ENCODE measurements around the gene ALDH3B2. TPM values are rescaled to one million over a fixed set of nuclear protein-coding genes. Genes with fewer than 3 reads are reported as not detected.

The ALDH3B2 gene
- total and polyA plus RNA-seq, 2 experiments from 2014 or later = not detected

DNA sequence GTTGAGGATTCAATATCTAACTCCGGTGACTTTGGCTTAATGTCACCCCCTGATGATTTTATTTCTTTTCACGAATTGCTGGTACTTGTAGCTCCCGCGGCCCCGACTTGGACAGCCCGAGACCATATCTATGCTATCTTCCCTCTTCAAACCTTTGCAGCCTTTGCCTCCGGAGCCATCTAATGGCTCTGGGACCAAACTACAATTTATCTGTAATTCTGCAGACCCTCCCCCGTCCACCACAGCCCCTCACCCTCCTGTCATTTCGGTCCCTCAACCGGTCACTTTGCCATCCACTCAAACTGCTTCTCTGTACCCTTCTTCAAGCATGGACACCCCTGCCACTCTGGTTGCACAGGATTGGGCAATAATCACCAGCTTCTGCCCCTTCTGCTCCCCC, 25.7 kb upstream of the ALDH3B2 start:
- Mint-ChIP-seq H3K4me3 (no peak overlapping the region), H3K27ac (no peak overlapping the region), H3K9me3 (peaks cover 29% of the 10 kb centered on the region), H3K36me3 (ENCODE audit: low read depth) (peaks cover 3% of the 10 kb centered on the region; the same call in 1 of the 3 replicates), H3K4me1 (no peaks in the 10 kb centered on the region; the same call in 2 of the 3 replicates), H3K27me3 (ENCODE audit: insufficient read depth, low read depth, poor library complexity) (peaks cover 6% of the 10 kb centered on the region)
- H3K27ac ChIP-seq (ENCODE audit: low read depth) = no peak overlapping the region
- H4K20me1 ChIP-seq (replicated peaks; ENCODE audit: insufficient read depth) = no peaks in the 10 kb centered on the region
- H3K4me1 ChIP-seq (ENCODE audit: insufficient read depth) = 0 out of 2 replicates have a peak, but pooled peaks cover 7% of the 10 kb centered on the region
- no peaks in the 10 kb centered on the region for H3K27me3 ChIP-seq (ENCODE audit: insufficient read depth)
- DNase-seq (ENCODE audit: low spot score) = peak; percentile 56
- H3K36me3 ChIP-seq (ENCODE audit: insufficient read depth) = no peaks in the 10 kb centered on the region
- no peaks in the 10 kb centered on the region for H3F3A ChIP-seq (replicated peaks; ENCODE audit: low read depth)
- H3K9me2 ChIP-seq (ENCODE audit: insufficient read depth) = no peaks in the 10 kb centered on the region
- no peak for ATAC-seq
- TF ChIP-seq EZH2phosphoT487 (IDR thresholded peaks at IDR 0.05; ENCODE audit: unreplicated experiment) = no peak
- TF ChIP-seq, protein P1, sequence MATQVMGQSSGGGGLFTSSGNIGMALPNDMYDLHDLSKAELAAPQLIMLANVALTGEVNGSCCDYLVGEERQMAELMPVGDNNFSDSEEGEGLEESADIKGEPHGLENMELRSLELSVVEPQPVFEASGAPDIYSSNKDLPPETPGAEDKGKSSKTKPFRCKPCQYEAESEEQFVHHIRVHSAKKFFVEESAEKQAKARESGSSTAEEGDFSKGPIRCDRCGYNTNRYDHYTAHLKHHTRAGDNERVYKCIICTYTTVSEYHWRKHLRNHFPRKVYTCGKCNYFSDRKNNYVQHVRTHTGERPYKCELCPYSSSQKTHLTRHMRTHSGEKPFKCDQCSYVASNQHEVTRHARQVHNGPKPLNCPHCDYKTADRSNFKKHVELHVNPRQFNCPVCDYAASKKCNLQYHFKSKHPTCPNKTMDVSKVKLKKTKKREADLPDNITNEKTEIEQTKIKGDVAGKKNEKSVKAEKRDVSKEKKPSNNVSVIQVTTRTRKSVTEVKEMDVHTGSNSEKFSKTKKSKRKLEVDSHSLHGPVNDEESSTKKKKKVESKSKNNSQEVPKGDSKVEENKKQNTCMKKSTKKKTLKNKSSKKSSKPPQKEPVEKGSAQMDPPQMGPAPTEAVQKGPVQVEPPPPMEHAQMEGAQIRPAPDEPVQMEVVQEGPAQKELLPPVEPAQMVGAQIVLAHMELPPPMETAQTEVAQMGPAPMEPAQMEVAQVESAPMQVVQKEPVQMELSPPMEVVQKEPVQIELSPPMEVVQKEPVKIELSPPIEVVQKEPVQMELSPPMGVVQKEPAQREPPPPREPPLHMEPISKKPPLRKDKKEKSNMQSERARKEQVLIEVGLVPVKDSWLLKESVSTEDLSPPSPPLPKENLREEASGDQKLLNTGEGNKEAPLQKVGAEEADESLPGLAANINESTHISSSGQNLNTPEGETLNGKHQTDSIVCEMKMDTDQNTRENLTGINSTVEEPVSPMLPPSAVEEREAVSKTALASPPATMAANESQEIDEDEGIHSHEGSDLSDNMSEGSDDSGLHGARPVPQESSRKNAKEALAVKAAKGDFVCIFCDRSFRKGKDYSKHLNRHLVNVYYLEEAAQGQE (IDR thresholded peaks at IDR 0.05; ENCODE audit: unreplicated experiment) = no peak
- TF ChIP-seq, protein P2, sequence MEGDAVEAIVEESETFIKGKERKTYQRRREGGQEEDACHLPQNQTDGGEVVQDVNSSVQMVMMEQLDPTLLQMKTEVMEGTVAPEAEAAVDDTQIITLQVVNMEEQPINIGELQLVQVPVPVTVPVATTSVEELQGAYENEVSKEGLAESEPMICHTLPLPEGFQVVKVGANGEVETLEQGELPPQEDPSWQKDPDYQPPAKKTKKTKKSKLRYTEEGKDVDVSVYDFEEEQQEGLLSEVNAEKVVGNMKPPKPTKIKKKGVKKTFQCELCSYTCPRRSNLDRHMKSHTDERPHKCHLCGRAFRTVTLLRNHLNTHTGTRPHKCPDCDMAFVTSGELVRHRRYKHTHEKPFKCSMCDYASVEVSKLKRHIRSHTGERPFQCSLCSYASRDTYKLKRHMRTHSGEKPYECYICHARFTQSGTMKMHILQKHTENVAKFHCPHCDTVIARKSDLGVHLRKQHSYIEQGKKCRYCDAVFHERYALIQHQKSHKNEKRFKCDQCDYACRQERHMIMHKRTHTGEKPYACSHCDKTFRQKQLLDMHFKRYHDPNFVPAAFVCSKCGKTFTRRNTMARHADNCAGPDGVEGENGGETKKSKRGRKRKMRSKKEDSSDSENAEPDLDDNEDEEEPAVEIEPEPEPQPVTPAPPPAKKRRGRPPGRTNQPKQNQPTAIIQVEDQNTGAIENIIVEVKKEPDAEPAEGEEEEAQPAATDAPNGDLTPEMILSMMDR (conservative IDR thresholded peaks at IDR 0.05; ENCODE audit: low read depth in 2 of 2) = peak; percentile 24 to 59; a peak in 2 of 4 replicates
- no peak for TF ChIP-seq ZNF331 (CRISPR knock-in tag; IDR thresholded peaks at IDR 0.05; ENCODE audit: low read depth)
- TF ChIP-seq JUNB (IDR thresholded peaks at IDR 0.05; ENCODE audit: unreplicated experiment) = no peak
- TF ChIP-seq EZH2 (IDR thresholded peaks at IDR 0.05; ENCODE audit: low read depth, unreplicated experiment) = no peak
- TF ChIP-seq ZNF114 (CRISPR knock-in tag; IDR thresholded peaks at IDR 0.05) = no peak
- H3K4me3 ChIP-seq = no peak overlapping the region
- H3K79me2 ChIP-seq (replicated peaks; ENCODE audit: insufficient read depth) = no peaks in the 10 kb centered on the region
- H2AFZ ChIP-seq = no peak overlapping the region
- no peak overlapping the region for H3K4me2 ChIP-seq

DNA sequence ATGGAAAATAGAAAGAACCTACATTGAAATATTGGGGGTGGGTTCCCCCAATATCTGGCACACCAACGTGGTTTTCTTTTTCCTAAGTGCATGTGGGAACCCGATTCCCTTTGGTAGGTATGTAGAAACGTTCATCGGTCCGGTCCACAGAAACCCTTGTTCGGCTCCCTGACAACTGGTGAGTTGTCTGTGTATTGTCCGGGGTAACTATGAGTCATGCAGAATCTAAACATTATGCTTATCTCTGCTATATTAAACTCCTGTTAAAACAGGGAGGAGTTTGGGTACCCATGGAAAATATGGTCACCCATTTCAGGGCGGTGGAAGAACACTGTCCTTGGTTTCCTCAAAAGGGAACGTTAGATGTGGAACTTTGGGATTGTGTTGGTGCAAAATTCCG, 25.1 kb upstream of the ALDH3B2 start:
- H3K27ac Mint-ChIP-seq = no peak overlapping the region
- H3K4me3 Mint-ChIP-seq = no peak overlapping the region
- H3K4me1 Mint-ChIP-seq = no peaks in the 10 kb centered on the region; the same call in 2 of the 3 replicates
- TF ChIP-seq NANOG (IDR thresholded peaks at IDR 0.05; ENCODE audit: borderline replicate concordance) = no peak
- TF ChIP-seq, protein P3, sequence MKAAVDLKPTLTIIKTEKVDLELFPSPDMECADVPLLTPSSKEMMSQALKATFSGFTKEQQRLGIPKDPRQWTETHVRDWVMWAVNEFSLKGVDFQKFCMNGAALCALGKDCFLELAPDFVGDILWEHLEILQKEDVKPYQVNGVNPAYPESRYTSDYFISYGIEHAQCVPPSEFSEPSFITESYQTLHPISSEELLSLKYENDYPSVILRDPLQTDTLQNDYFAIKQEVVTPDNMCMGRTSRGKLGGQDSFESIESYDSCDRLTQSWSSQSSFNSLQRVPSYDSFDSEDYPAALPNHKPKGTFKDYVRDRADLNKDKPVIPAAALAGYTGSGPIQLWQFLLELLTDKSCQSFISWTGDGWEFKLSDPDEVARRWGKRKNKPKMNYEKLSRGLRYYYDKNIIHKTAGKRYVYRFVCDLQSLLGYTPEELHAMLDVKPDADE (IDR thresholded peaks at IDR 0.05) = no peak
- TF ChIP-seq, protein P2 (conservative IDR thresholded peaks at IDR 0.05; ENCODE audit: low read depth in 2 of 2) = no peak
- TF ChIP-seq, protein P1 (IDR thresholded peaks at IDR 0.05; ENCODE audit: unreplicated experiment) = no peak
- TF ChIP-seq EZH2 (IDR thresholded peaks at IDR 0.05; ENCODE audit: low read depth, unreplicated experiment) = no peak
- no peak for TF ChIP-seq ZNF331 (CRISPR knock-in tag; IDR thresholded peaks at IDR 0.05; ENCODE audit: low read depth)
- TF ChIP-seq CREB1 (CRISPR knock-in tag; IDR thresholded peaks at IDR 0.05; ENCODE audit: low read depth) = no peak
- TF ChIP-seq EZH2phosphoT487 (IDR thresholded peaks at IDR 0.05; ENCODE audit: unreplicated experiment) = no peak
- no peak for TF ChIP-seq POLR2AphosphoS5 (IDR thresholded peaks at IDR 0.05; ENCODE audit: low read depth)
- TF ChIP-seq ZNF114 (CRISPR knock-in tag; IDR thresholded peaks at IDR 0.05) = no peak

More for the DNA sequence above, 25.1 kb upstream of the ALDH3B2 start:
- H3K27me3 Mint-ChIP-seq (ENCODE audit: insufficient read depth, low read depth, poor library complexity) = peaks cover 6% of the 10 kb centered on the region
- Histone ChIP-seq H3K79me2 (replicated peaks; ENCODE audit: insufficient read depth) (no peaks in the 10 kb centered on the region), H3K9me2 (ENCODE audit: insufficient read depth) (no peaks in the 10 kb centered on the region), H3K36me3 (ENCODE audit: insufficient read depth) (no peaks in the 10 kb centered on the region), H3K27me3 (ENCODE audit: insufficient read depth) (no peaks in the 10 kb centered on the region), H3F3A (replicated peaks; ENCODE audit: low read depth) (no peaks in the 10 kb centered on the region), H3K4me2 (no peak overlapping the region), H3K4me3 (no peak overlapping the region), H3K4me1 (ENCODE audit: insufficient read depth) (0 out of 2 replicates have a peak, but pooled peaks cover 7% of the 10 kb centered on the region), H2AFZ (no peak overlapping the region), H3K27ac (ENCODE audit: low read depth) (no peak overlapping the region), H4K20me1 (replicated peaks; ENCODE audit: insufficient read depth) (no peaks in the 10 kb centered on the region)
- no peak for DNase-seq (ENCODE audit: low spot score)
- peaks cover 3% of the 10 kb centered on the region; the same call in 1 of the 3 replicates for H3K36me3 Mint-ChIP-seq (ENCODE audit: low read depth)
- peaks cover 32% of the 10 kb centered on the region for H3K9me3 Mint-ChIP-seq
- ATAC-seq = no peak
